ENCODE results near the gene ANTXR2. TPM values are rescaled to one million over a fixed set of nuclear protein-coding genes. Genes with fewer than 3 reads are reported as not detected.

ANTXR2 gene
- total RNA-seq, 1 donor from 2014 or later: 46.9 TPM

DNA sequence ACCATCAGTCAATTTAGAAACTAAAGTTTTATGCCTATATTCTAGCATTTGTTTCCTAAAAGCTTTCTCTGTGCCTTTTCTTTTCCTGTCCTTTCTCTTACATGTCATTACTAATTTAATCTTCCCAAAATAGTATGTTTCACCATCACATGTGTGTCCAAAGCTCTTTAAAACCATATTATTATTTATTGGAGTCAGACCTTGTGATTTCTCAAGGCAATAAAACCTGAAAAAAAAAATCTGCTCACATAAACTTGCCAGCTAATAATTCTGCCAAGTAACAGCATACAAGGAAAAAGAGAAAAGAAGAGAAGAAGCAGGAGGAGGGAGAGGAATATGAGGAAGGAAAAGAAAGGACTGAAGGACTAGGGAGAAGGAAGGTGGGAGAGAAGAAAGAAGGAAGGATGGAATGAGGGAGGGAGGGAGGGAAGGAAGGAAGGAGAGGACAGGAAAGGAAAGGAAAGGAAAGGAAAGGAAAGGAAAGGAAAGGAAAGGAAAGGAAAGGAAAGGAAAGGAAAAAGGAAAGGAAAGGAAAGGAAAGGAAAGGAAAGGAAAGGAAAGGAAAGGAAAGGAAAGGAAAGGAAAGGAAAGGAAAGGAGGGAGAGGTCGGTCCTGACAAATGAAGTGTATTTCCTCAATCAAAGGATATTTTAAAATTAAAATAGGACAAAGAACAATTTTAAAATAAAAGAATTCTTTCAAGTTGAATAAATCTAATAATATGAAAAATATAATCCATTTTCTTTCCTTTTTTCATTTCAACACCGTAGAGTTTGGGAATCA is 57.4 kb downstream of the ANTXR2 start:
- Mint-ChIP-seq H3K4me3 (ENCODE audit: low read depth) (no peak overlapping the region), H3K27ac (no peak overlapping the region), H3K36me3 (ENCODE audit: insufficient read depth) (peaks cover 7% of the 10 kb centered on the region), H3K27me3 (no peaks in the 10 kb centered on the region), H3K4me1 (ENCODE audit: low read depth) (no peaks in the 10 kb centered on the region), H3K9me3 (ENCODE audit: low read depth) (no peaks in the 10 kb centered on the region)
- no peak for DNase-seq (ENCODE audit: low spot score, unreplicated experiment)
- TF ChIP-seq, protein P1, sequence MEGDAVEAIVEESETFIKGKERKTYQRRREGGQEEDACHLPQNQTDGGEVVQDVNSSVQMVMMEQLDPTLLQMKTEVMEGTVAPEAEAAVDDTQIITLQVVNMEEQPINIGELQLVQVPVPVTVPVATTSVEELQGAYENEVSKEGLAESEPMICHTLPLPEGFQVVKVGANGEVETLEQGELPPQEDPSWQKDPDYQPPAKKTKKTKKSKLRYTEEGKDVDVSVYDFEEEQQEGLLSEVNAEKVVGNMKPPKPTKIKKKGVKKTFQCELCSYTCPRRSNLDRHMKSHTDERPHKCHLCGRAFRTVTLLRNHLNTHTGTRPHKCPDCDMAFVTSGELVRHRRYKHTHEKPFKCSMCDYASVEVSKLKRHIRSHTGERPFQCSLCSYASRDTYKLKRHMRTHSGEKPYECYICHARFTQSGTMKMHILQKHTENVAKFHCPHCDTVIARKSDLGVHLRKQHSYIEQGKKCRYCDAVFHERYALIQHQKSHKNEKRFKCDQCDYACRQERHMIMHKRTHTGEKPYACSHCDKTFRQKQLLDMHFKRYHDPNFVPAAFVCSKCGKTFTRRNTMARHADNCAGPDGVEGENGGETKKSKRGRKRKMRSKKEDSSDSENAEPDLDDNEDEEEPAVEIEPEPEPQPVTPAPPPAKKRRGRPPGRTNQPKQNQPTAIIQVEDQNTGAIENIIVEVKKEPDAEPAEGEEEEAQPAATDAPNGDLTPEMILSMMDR (IDR thresholded peaks at IDR 0.05; ENCODE audit: unreplicated experiment): no peak

DNA sequence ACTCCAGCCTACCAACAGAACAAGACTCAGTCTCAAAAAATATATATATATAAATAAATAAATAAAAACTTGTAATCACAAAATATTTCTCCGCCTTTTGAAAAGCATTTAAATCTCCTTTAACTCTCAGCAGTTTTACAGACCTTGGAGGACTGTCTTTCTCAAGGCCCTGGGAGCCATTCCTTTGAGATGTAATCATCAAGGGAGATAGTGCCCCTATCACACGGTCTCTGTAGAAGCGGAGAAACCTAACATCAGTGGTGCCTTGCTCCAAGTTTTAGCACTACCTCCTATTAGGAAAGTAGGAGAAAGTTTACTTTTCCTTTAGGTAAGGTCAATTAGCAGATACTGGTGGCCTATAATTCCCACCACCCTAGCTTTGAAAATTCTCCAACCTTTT is 58.5 kb downstream of the ANTXR2 start:
- peaks cover 7% of the 10 kb centered on the region for H3K36me3 Mint-ChIP-seq (ENCODE audit: insufficient read depth)
- H3K27me3 Mint-ChIP-seq: no peaks in the 10 kb centered on the region

DNA sequence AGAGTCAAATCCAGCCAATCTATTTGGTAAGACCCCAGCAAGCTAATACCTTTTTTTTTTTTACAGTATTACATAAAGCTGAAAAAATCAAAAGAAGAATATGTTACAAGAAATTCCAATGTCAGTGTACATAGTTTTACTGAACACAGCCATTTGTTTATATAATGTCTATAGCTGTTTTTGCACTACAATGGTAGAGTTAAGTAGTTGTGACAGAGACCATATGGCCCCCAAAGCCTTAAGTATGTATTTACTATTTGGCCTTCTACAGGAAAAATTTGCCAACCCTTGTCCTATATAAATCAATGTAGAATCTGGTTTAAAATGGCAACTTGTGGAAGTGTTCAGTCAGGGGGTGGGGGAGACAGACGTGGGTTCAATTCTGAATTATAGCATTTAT is 60.7 kb downstream of the ANTXR2 start:
- Mint-ChIP-seq H3K9me3 (ENCODE audit: low read depth) (no peaks in the 10 kb centered on the region), H3K36me3 (ENCODE audit: insufficient read depth) (peaks cover 10% of the 10 kb centered on the region), H3K4me3 (ENCODE audit: low read depth) (no peak overlapping the region), H3K4me1 (ENCODE audit: low read depth) (peaks cover 3% of the 10 kb centered on the region), H3K27ac (no peak overlapping the region), H3K27me3 (no peaks in the 10 kb centered on the region)
- TF ChIP-seq, protein P1 (IDR thresholded peaks at IDR 0.05; ENCODE audit: unreplicated experiment): no peak
- DNase-seq (ENCODE audit: low spot score, unreplicated experiment): no peak

More for the DNA sequence above, 58.5 kb downstream of the ANTXR2 start:
- H3K9me3 Mint-ChIP-seq (ENCODE audit: low read depth): no peaks in the 10 kb centered on the region
- H3K4me3 Mint-ChIP-seq (ENCODE audit: low read depth): no peak overlapping the region
- H3K4me1 Mint-ChIP-seq (ENCODE audit: low read depth): no peaks in the 10 kb centered on the region
- TF ChIP-seq, protein P1 (IDR thresholded peaks at IDR 0.05; ENCODE audit: unreplicated experiment): no peak
- no peak overlapping the region for H3K27ac Mint-ChIP-seq
- DNase-seq (ENCODE audit: low spot score, unreplicated experiment): no peak

DNA sequence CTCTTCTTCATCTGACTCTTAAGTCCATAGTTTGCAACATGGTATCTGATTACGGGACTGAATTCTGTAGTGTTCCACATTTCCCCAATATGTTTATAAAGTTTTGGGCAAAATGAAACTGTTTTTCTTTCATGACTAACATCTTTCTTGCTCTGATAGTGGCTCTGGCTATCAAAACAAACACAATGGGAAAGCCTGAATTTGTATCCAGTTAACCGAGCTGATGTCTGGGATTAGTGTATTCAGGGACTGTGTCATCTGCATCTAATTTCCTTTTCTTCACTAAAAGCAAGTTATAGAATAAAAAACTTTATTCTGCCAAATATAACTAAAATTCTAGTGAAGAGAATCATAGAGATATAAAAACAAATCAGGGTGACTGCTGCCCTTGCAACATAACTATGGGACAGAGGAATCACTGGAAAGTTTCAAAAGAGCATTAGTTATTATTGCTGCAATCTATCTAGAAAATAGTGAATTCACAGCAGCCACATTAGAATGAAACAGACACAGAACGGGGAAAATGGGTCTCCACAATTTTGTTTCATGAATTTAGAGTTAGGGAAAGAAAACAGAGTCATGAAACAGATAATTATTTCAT is 61.3 kb downstream of the ANTXR2 start:
- Mint-ChIP-seq H3K4me1 (ENCODE audit: low read depth) (peaks cover 3% of the 10 kb centered on the region), H3K9me3 (ENCODE audit: low read depth) (no peaks in the 10 kb centered on the region), H3K36me3 (ENCODE audit: insufficient read depth) (peaks cover 10% of the 10 kb centered on the region), H3K27me3 (no peaks in the 10 kb centered on the region), H3K4me3 (ENCODE audit: low read depth) (no peak overlapping the region), H3K27ac (no peak overlapping the region)
- TF ChIP-seq, protein P1 (IDR thresholded peaks at IDR 0.05; ENCODE audit: unreplicated experiment): no peak
- no peak for DNase-seq (ENCODE audit: low spot score, unreplicated experiment)

DNA sequence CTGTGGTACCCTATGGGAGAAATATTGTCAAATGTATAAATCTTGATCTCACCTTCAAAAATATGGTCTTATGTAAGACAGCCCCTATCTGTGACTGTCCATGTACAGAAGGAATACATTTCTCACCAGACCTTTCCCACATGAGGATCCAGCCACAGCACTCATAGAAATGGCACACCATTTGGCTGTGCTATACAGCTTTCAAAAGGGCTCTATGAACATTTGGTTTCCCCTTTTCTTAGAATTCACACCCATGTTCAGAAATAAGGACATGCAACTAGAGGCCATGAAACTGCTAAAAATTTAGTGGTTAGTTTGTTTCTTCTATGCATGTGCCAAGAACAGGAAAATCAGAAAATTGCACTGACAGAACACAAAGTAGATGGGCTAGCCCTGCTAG is 62.7 kb downstream of the ANTXR2 start:
- TF ChIP-seq, protein P1 (IDR thresholded peaks at IDR 0.05; ENCODE audit: unreplicated experiment): no peak
- no peak for DNase-seq (ENCODE audit: low spot score, unreplicated experiment)
- Mint-ChIP-seq H3K27me3 (no peaks in the 10 kb centered on the region), H3K27ac (no peak overlapping the region), H3K36me3 (ENCODE audit: insufficient read depth) (peaks cover 12% of the 10 kb centered on the region), H3K4me1 (ENCODE audit: low read depth) (peaks cover 3% of the 10 kb centered on the region), H3K9me3 (ENCODE audit: low read depth) (no peaks in the 10 kb centered on the region), H3K4me3 (ENCODE audit: low read depth) (no peak overlapping the region)

Measured in progenitor cell of endocrine pancreas (in vitro differentiated cells).